AG09319 (cell line): ENCODE data around the gene ESRRB.

Experiments used
- DNase-seq: peaks from one replicate; pipeline ENCODE4 v3.0.0-alpha.2; 2010; ENCODE audit warnings: low read depth; ENCODE audit errors: extremely low read depth
- TF ChIP-seq, protein P1 (sequence below): IDR thresholded peaks from 2 replicates; pipeline ENCODE4 v1.5.1; 2011; ENCODE audit warnings: low read depth, mild to moderate bottlenecking, inconsistent platforms, low read length, moderate library complexity

ESRRB gene

DNA sequence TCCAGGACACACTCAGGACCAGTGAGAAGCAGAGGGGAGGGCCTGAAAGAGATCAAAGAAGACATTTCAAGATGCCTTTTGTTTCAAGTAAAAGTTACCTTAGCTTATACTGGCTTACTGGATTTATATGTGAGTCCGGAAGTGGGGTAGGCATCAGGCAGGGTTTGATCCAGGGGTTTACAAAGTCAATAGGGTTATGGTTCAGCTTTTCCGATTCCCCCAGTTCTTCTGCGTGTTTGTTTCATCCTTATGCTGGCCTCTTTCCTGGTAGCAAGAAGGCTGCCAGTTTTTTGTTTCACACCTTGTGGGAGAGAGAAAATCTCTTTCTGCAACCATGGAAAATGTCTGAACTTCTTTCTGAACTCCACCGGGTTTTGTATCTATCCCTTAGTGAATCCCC lies 126.3 kb downstream of the ESRRB start:
- DNase-seq: no peak

DNA sequence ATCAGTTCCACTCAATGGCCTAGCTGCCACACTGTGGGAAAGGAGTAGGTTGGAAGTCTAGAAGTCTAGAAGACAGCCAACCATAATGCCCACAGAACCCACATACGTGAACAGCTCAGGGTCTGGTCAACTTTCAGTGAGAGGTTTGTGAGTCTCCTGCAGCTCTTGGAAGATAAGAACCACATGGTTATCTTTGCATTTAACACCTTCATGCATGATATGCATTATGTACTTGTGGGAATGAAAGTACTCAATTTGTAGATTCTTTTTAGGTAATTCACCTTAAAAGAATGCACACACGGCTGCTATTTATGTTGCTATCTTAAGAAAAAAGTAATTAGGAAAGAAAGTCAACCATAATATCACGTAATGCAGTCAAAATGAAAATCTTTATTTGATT lies 126.7 kb downstream of the ESRRB start:
- TF ChIP-seq, protein P1, sequence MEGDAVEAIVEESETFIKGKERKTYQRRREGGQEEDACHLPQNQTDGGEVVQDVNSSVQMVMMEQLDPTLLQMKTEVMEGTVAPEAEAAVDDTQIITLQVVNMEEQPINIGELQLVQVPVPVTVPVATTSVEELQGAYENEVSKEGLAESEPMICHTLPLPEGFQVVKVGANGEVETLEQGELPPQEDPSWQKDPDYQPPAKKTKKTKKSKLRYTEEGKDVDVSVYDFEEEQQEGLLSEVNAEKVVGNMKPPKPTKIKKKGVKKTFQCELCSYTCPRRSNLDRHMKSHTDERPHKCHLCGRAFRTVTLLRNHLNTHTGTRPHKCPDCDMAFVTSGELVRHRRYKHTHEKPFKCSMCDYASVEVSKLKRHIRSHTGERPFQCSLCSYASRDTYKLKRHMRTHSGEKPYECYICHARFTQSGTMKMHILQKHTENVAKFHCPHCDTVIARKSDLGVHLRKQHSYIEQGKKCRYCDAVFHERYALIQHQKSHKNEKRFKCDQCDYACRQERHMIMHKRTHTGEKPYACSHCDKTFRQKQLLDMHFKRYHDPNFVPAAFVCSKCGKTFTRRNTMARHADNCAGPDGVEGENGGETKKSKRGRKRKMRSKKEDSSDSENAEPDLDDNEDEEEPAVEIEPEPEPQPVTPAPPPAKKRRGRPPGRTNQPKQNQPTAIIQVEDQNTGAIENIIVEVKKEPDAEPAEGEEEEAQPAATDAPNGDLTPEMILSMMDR: no peak
- no peak for DNase-seq

More for the DNA sequence above, 126.3 kb downstream of the ESRRB start:
- TF ChIP-seq, protein P1: no peak

DNA sequence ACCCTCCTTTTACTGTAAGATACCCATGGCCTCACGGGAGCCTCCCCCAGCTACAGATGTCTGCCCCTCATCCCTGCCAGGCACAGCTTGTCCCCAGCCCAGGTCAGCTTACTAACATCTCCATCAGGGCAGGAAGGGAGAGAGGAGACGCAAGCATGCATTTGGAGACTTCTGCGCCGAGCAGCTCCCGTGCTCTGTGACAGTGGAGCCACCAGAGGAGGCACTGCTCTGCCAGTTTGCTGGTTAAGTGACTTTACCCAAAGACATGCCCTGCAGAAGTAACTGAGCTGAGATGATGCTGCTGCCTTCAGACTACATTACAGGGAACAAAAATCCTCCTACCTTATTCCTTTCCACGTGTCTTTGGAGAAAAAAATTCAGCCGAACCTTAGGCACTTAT lies 133.4 kb downstream of the ESRRB start:
- DNase-seq: no peak
- TF ChIP-seq, protein P1: no peak

DNA sequence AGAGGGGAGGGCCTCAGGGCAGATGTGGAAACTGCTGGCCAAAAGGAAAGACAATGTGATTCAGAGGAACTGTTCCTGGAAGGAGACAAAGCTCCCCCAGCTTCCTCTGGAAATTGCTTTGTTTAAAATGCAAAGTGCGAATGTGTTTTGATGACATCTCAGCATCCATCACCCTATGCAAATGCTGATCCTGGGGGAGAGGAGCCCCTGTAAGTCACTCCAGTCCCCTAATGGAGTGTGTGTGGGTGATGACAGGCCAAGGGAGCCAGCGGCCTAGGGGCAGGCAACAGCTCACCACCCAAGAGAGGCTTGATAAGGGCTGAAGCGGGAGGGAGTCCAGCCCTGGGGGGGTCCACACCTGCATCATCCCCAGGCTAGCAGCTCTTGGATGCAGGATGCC lies 134.2 kb downstream of the ESRRB start:
- no peak for DNase-seq
- TF ChIP-seq, protein P1: no peak

DNA sequence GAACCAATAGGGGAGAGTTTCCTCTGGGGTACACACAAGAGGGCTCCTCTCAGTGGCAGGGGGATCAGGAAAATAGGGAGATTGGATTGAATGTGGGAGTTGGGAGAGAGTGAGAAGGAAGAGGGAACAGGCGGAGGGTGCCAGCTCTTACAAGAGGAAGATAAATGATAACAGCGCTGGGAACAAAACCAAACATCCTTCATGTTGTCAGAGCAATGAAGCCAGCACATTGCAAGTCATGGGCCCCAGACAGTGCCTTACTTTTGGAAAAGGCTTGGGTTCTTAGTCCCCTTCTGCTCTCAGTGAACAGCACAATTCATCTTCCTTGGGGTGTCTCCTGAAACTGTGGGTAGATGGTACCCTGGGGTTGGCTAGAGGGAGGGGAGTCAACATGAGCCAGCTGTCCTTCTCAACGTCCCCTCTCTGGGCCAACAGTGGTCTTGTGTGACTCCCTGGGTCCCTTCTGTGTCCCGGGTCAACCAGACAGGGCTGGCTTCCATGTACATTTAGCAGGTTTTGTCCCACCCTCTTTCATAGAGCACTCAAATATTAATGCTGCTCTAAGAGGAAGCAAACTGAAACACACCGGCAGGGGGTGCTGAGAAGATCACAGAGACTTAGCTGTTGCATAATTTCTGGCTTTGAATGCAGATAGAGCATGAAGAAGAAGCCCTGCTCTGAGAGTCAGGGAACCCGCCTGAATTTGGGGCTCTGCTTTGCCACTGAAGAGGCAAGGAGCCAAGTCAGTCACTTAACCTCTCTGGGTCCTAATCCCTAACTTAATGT lies 138.5 kb downstream of the ESRRB start:
- TF ChIP-seq, protein P1: no peak
- no peak for DNase-seq

DNA sequence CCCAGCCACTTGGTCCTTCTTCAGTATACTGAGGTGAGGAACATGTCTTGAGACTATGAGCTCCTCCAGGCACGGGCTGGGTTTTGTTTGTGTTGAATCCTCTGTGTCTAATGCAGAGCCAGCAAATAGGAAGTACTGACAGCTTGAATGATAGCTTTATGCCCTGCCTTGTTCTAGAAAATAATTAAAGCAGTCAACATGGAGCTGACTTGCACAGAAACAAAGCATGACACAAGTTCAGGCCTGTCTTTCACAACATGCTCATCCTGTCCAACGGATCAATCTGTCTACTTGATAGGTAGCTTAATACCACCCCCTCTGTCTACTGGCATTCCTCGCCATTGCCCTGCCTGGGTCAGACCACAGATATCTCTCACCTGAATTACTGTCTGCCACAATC lies 140.9 kb downstream of the ESRRB start:
- no peak for DNase-seq
- TF ChIP-seq, protein P1: no peak

DNA sequence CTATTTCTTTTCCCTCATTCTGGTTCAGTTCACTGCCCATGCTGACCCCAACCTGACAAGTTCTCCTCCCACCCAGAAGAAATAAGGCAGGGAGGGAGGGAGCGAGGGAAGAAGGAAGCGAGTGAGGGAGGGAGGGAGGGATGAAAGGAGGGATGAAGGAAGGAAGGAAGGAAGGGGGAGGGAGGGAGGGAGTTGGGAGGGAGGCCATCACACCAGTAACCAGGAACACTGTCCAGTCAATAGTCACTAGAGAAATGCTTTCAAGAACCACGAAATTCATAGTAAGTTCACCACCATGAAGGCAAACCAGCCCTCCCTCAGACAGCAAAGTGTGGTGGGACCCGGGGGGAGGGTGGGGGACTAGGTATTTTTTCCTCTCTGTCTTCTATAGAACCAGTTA lies 142.4 kb downstream of the ESRRB start:
- DNase-seq: no peak
- TF ChIP-seq, protein P1: no peak
